WTC11 (cell line): ENCODE data around the gene OBP2B. TPM values are rescaled to one million over a fixed set of nuclear protein-coding genes. Genes with fewer than 3 reads are reported as not detected.

Experiments used
- ATAC-seq: fragments of 200-7000 bp; cut with Tn5 transposase; 2 replicates; pipeline ENCODE4 v1.10.0; 2021; ENCODE audit warnings: mild to moderate bottlenecking, moderate library complexity
- CTCF ChIA-PET: fragments of 300-600 bp; sonication (Branson Sonifier 250); formaldehyde crosslinking; loops from one replicate; lab custom pipeline; 2021; ENCODE audit warnings: antibody characterized with exemption; lab: Charles Lee
- POLR2A ChIA-PET: fragments of 350-600 bp; sonication (Branson Sonifier 250); formaldehyde crosslinking; loops from one replicate; lab custom pipeline; 2021; ENCODE audit warnings: antibody characterized with exemption; lab: Charles Lee
- DNase-seq: peaks from one replicate; pipeline ENCODE4 v3.0.0; 2021; ENCODE audit warnings: low spot score
- H3K27ac Mint-ChIP-seq: 2 replicates; pipeline ENCODE4 v1.8.0; 2021; ENCODE audit warnings: mixed read lengths
- H3K27me3 Mint-ChIP-seq: 2 replicates; pipeline ENCODE4 v1.8.0; 2021; ENCODE audit warnings: low read depth, mild to moderate bottlenecking, moderate library complexity, mixed read lengths
- H3K36me3 Mint-ChIP-seq: 2 replicates; pipeline ENCODE4 v1.8.0; 2021; ENCODE audit warnings: mixed read lengths
- H3K4me1 Mint-ChIP-seq: 2 replicates; pipeline ENCODE4 v1.8.0; 2022; ENCODE audit warnings: mixed read lengths
- H3K4me3 Mint-ChIP-seq: 2 replicates; pipeline ENCODE4 v1.8.0; 2021; ENCODE audit warnings: mild to moderate bottlenecking, moderate library complexity, mixed read lengths
- H3K9me3 Mint-ChIP-seq: 2 replicates; pipeline ENCODE4 v1.8.0; 2021; ENCODE audit warnings: mixed read lengths
- ATF1 ChIP-seq: sonication (generic); formaldehyde crosslinking; IDR thresholded peaks from 2 replicates; pipeline ENCODE4 v1.8.1; 2023; ENCODE audit warnings: mild to moderate bottlenecking, moderate library complexity, missing genetic modification reagents
- FOXP1 ChIP-seq: sonication (generic); formaldehyde crosslinking; IDR thresholded peaks from 2 replicates; pipeline ENCODE4 v1.8.0; 2022; ENCODE audit warnings: missing genetic modification reagents, mild to moderate bottlenecking, moderate library complexity, borderline replicate concordance
- GTF2I ChIP-seq: fragments of 250-450 bp; sonication (Bioruptor Pico); conservative IDR thresholded peaks from 2 replicates; pipeline ENCODE4 v1.4.0; 2021; ENCODE audit warnings: mild to moderate bottlenecking
- IRF2 ChIP-seq: sonication (generic); formaldehyde crosslinking; IDR thresholded peaks from 2 replicates; pipeline ENCODE4 v1.8.0; 2022; ENCODE audit warnings: low read depth, missing genetic modification reagents, borderline replicate concordance
- JAZF1 ChIP-seq: fragments of 250-450 bp; sonication (Bioruptor Pico); IDR thresholded peaks from 2 replicates; pipeline ENCODE4 v1.9.0; 2021; ENCODE audit warnings: moderate library complexity, mild to moderate bottlenecking, inconsistent platforms
- KAT7 ChIP-seq: sonication (generic); formaldehyde crosslinking; IDR thresholded peaks from 2 replicates; pipeline ENCODE4 v1.8.1; 2023; ENCODE audit warnings: missing genetic modification reagents, mild to moderate bottlenecking, borderline replicate concordance
- NFATC4 ChIP-seq: fragments of 250-450 bp; sonication (Bioruptor Pico); IDR thresholded peaks from 2 replicates; pipeline ENCODE4 v1.9.0; 2021; ENCODE audit warnings: mild to moderate bottlenecking
- NFE2L1 ChIP-seq: sonication (generic); formaldehyde crosslinking; IDR thresholded peaks from 2 replicates; pipeline ENCODE4 v1.8.1; 2023; ENCODE audit warnings: missing genetic modification reagents
- OVOL2 ChIP-seq: fragments of 250-450 bp; sonication (Bioruptor Pico); IDR thresholded peaks from 2 replicates; pipeline ENCODE4 v1.9.0; 2021; ENCODE audit warnings: mild to moderate bottlenecking, borderline replicate concordance
- SP1 ChIP-seq: sonication (generic); formaldehyde crosslinking; conservative IDR thresholded peaks from 2 replicates; pipeline ENCODE4 v1.8.1; 2022; ENCODE audit warnings: missing genetic modification reagents
- TCF7 ChIP-seq: sonication (generic); formaldehyde crosslinking; IDR thresholded peaks from 2 replicates; pipeline ENCODE4 v1.8.0; 2022; ENCODE audit warnings: mild to moderate bottlenecking, low read depth, missing genetic modification reagents, moderate library complexity
- TEAD4 ChIP-seq: sonication (generic); formaldehyde crosslinking; IDR thresholded peaks from 2 replicates; pipeline ENCODE4 v1.8.0; 2022; ENCODE audit warnings: mild to moderate bottlenecking, missing genetic modification reagents
- total RNA-seq: library from RNA; stranded (reverse); gene quantifications from 3 replicates; pipeline ENCODE4 v1.2.3, GENCODE V29; 2021
- TF ChIP-seq, protein P1 (sequence below): fragments of 250-450 bp; sonication (Bioruptor Pico); IDR thresholded peaks from 2 replicates; pipeline ENCODE4 v1.9.0; 2021; ENCODE audit warnings: mild to moderate bottlenecking, borderline replicate concordance
- TF ChIP-seq, protein P2 (sequence below): sonication (generic); formaldehyde crosslinking; IDR thresholded peaks from 2 replicates; pipeline ENCODE4 v1.8.0; 2023; ENCODE audit warnings: missing genetic modification reagents, mild to moderate bottlenecking, borderline replicate concordance
- TF ChIP-seq, protein P3 (sequence below): sonication (generic); formaldehyde crosslinking; IDR thresholded peaks from 2 replicates; pipeline ENCODE4 v1.8.1; 2022; ENCODE audit warnings: mild to moderate bottlenecking, missing genetic modification reagents, moderate library complexity, borderline replicate concordance
- TF ChIP-seq, protein P4 (sequence below): sonication (generic); formaldehyde crosslinking; IDR thresholded peaks from 2 replicates; pipeline ENCODE4 v1.8.1; 2022; ENCODE audit warnings: missing genetic modification reagents, borderline replicate concordance
- TF ChIP-seq, protein P5 (sequence below): sonication (generic); formaldehyde crosslinking; IDR thresholded peaks from 2 replicates; pipeline ENCODE4 v1.8.1; 2023; ENCODE audit warnings: mild to moderate bottlenecking, moderate library complexity, missing genetic modification reagents
- TF ChIP-seq, protein P6 (sequence below): fragments of 250-450 bp; sonication (Bioruptor Pico); IDR thresholded peaks from 2 replicates; pipeline ENCODE4 v2.1.2; 2022; ENCODE audit warnings: mild to moderate bottlenecking, moderate library complexity
- TF ChIP-seq, protein P7 (sequence below): sonication (generic); formaldehyde crosslinking; IDR thresholded peaks from 2 replicates; pipeline ENCODE4 v1.8.1; 2023; ENCODE audit warnings: mild to moderate bottlenecking, missing genetic modification reagents

Gene OBP2B
- total RNA-seq, 1 experiment from 2014 or later = not detected

DNA sequence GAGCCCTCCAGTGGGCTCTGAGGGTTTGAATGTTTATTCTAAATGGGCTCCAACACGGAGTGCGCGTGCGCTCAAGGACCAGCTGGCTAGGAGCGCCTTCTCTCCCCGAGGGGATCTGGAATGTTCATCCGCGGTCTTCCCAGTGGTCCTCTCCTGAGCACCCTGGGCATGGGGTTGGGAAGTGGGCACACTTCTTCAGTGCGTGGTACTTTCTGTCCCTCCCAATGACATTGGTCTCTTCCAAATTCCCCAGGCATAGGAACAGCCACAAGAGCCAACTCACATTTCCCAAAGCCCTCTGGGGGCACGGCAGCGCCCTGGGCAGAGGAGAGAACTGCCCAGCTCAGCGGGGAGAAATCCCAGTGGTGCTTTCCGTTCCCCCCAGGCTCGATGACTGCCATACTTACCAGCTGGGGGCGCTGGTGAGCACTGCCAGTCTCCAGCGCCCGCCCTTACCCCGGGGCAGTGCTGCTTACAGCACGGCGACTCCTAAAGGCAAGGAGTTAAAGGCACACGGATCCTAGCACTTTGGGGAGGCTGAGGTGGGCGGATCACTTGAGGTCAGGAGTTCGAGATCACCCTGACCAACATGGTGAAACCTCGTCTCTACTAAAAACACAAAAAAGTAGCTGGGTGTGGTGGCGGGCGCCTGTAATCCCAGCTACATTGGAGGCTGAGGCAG lies 29.9 kb upstream of the OBP2B start:
- Mint-ChIP-seq H3K4me1 (peaks cover 4% of the 10 kb centered on the region), H3K27ac (peak overlapping the region; percentile 93), H3K4me3 (peak overlapping the region; percentile 71), H3K27me3 (peaks cover 36% of the 10 kb centered on the region), H3K9me3 (no peaks in the 10 kb centered on the region), H3K36me3 (no peaks in the 10 kb centered on the region)
- ChIA-PET CTCF (interaction anchor here (0.6 to 4.0 kb wide), 58 partner anchors 8 to 1272 kb away, joined by 3 to 153 read pairs (median 5); partner anchors contain the start of genes ABO, BRD3OS, CACFD1 and GBGT1), POLR2A (interaction anchor here (0.8 to 1.6 kb wide), 3 partner anchors 51 to 93 kb away, joined by 4 to 7 read pairs (median 6); no protein-coding TSS in a partner anchor)
- DNase-seq (peak; percentile 93), ATAC-seq (peak; percentile 69)
- TF ChIP-seq, protein P1, sequence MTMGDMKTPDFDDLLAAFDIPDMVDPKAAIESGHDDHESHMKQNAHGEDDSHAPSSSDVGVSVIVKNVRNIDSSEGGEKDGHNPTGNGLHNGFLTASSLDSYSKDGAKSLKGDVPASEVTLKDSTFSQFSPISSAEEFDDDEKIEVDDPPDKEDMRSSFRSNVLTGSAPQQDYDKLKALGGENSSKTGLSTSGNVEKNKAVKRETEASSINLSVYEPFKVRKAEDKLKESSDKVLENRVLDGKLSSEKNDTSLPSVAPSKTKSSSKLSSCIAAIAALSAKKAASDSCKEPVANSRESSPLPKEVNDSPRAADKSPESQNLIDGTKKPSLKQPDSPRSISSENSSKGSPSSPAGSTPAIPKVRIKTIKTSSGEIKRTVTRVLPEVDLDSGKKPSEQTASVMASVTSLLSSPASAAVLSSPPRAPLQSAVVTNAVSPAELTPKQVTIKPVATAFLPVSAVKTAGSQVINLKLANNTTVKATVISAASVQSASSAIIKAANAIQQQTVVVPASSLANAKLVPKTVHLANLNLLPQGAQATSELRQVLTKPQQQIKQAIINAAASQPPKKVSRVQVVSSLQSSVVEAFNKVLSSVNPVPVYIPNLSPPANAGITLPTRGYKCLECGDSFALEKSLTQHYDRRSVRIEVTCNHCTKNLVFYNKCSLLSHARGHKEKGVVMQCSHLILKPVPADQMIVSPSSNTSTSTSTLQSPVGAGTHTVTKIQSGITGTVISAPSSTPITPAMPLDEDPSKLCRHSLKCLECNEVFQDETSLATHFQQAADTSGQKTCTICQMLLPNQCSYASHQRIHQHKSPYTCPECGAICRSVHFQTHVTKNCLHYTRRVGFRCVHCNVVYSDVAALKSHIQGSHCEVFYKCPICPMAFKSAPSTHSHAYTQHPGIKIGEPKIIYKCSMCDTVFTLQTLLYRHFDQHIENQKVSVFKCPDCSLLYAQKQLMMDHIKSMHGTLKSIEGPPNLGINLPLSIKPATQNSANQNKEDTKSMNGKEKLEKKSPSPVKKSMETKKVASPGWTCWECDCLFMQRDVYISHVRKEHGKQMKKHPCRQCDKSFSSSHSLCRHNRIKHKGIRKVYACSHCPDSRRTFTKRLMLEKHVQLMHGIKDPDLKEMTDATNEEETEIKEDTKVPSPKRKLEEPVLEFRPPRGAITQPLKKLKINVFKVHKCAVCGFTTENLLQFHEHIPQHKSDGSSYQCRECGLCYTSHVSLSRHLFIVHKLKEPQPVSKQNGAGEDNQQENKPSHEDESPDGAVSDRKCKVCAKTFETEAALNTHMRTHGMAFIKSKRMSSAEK (CRISPR knock-in tag) = no peak
- TF ChIP-seq IRF2 (CRISPR knock-in tag) (no peak), TEAD4 (CRISPR knock-in tag) (no peak; the same call in 1 of the 2 replicates), FOXP1 (CRISPR knock-in tag) (no peak), NFE2L1 (CRISPR knock-in tag) (no peak), GTF2I (CRISPR knock-in tag) (no peak), ATF1 (CRISPR knock-in tag) (no peak), JAZF1 (CRISPR knock-in tag) (no peak), KAT7 (CRISPR knock-in tag) (no peak), SP1 (CRISPR knock-in tag) (no peak; the same call in 1 of the 2 replicates), TCF7 (CRISPR knock-in tag) (no peak), OVOL2 (CRISPR knock-in tag) (no peak), NFATC4 (CRISPR knock-in tag) (no peak)
- TF ChIP-seq, protein P2, sequence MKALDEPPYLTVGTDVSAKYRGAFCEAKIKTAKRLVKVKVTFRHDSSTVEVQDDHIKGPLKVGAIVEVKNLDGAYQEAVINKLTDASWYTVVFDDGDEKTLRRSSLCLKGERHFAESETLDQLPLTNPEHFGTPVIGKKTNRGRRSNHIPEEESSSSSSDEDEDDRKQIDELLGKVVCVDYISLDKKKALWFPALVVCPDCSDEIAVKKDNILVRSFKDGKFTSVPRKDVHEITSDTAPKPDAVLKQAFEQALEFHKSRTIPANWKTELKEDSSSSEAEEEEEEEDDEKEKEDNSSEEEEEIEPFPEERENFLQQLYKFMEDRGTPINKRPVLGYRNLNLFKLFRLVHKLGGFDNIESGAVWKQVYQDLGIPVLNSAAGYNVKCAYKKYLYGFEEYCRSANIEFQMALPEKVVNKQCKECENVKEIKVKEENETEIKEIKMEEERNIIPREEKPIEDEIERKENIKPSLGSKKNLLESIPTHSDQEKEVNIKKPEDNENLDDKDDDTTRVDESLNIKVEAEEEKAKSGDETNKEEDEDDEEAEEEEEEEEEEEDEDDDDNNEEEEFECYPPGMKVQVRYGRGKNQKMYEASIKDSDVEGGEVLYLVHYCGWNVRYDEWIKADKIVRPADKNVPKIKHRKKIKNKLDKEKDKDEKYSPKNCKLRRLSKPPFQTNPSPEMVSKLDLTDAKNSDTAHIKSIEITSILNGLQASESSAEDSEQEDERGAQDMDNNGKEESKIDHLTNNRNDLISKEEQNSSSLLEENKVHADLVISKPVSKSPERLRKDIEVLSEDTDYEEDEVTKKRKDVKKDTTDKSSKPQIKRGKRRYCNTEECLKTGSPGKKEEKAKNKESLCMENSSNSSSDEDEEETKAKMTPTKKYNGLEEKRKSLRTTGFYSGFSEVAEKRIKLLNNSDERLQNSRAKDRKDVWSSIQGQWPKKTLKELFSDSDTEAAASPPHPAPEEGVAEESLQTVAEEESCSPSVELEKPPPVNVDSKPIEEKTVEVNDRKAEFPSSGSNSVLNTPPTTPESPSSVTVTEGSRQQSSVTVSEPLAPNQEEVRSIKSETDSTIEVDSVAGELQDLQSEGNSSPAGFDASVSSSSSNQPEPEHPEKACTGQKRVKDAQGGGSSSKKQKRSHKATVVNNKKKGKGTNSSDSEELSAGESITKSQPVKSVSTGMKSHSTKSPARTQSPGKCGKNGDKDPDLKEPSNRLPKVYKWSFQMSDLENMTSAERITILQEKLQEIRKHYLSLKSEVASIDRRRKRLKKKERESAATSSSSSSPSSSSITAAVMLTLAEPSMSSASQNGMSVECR (CRISPR knock-in tag) = no peak
- TF ChIP-seq, protein P3, sequence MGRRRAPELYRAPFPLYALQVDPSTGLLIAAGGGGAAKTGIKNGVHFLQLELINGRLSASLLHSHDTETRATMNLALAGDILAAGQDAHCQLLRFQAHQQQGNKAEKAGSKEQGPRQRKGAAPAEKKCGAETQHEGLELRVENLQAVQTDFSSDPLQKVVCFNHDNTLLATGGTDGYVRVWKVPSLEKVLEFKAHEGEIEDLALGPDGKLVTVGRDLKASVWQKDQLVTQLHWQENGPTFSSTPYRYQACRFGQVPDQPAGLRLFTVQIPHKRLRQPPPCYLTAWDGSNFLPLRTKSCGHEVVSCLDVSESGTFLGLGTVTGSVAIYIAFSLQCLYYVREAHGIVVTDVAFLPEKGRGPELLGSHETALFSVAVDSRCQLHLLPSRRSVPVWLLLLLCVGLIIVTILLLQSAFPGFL = no peak
- TF ChIP-seq, protein P4, sequence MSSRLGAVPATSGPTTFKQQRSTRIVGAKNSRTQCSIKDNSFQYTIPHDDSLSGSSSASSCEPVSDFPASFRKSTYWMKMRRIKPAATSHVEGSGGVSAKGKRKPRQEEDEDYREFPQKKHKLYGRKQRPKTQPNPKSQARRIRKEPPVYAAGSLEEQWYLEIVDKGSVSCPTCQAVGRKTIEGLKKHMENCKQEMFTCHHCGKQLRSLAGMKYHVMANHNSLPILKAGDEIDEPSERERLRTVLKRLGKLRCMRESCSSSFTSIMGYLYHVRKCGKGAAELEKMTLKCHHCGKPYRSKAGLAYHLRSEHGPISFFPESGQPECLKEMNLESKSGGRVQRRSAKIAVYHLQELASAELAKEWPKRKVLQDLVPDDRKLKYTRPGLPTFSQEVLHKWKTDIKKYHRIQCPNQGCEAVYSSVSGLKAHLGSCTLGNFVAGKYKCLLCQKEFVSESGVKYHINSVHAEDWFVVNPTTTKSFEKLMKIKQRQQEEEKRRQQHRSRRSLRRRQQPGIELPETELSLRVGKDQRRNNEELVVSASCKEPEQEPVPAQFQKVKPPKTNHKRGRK (CRISPR knock-in tag) = no peak
- TF ChIP-seq, protein P5, sequence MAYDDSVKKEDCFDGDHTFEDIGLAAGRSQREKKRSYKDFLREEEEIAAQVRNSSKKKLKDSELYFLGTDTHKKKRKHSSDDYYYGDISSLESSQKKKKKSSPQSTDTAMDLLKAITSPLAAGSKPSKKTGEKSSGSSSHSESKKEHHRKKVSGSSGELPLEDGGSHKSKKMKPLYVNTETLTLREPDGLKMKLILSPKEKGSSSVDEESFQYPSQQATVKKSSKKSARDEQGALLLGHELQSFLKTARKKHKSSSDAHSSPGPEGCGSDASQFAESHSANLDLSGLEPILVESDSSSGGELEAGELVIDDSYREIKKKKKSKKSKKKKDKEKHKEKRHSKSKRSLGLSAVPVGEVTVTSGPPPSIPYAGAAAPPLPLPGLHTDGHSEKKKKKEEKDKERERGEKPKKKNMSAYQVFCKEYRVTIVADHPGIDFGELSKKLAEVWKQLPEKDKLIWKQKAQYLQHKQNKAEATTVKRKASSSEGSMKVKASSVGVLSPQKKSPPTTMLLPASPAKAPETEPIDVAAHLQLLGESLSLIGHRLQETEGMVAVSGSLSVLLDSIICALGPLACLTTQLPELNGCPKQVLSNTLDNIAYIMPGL = peak; percentile 73; the same call in 1 of the 2 replicates
- TF ChIP-seq, protein P6, sequence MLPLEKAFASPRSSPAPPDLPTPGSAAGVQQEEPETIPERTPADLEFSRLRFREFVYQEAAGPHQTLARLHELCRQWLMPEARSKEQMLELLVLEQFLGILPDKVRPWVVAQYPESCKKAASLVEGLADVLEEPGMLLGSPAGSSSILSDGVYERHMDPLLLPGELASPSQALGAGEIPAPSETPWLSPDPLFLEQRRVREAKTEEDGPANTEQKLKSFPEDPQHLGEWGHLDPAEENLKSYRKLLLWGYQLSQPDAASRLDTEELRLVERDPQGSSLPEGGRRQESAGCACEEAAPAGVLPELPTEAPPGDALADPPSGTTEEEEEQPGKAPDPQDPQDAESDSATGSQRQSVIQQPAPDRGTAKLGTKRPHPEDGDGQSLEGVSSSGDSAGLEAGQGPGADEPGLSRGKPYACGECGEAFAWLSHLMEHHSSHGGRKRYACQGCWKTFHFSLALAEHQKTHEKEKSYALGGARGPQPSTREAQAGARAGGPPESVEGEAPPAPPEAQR (CRISPR knock-in tag) = no peak
- TF ChIP-seq, protein P7, sequence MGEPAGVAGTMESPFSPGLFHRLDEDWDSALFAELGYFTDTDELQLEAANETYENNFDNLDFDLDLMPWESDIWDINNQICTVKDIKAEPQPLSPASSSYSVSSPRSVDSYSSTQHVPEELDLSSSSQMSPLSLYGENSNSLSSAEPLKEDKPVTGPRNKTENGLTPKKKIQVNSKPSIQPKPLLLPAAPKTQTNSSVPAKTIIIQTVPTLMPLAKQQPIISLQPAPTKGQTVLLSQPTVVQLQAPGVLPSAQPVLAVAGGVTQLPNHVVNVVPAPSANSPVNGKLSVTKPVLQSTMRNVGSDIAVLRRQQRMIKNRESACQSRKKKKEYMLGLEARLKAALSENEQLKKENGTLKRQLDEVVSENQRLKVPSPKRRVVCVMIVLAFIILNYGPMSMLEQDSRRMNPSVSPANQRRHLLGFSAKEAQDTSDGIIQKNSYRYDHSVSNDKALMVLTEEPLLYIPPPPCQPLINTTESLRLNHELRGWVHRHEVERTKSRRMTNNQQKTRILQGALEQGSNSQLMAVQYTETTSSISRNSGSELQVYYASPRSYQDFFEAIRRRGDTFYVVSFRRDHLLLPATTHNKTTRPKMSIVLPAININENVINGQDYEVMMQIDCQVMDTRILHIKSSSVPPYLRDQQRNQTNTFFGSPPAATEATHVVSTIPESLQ (CRISPR knock-in tag) = no peak
